Right renal cortex interstitium (tissue), 3 donors: ENCODE data around the gene COTL1. TPM values are rescaled to one million over a fixed set of nuclear protein-coding genes. Genes with fewer than 3 reads are reported as not detected.

Experiments
- DNase-seq, 3 donors: peaks; one replicate each; pipeline ENCODE4 v3.0.0-alpha.2; 2013; ENCODE audit warnings: low read depth in 3 of 3, low spot score in 2 of 3
- polyA plus RNA-seq, 3 donors: library from polyadenylated mRNA; unstranded; fragments of 120-200 nt; gene quantifications; one replicate each; pipeline ENCODE4 v1.2.1, GENCODE V29; 2013; ENCODE audit not compliant: insufficient read length in 3 of 3

COTL1 gene
- polyA plus RNA-seq, 3 donors: 122 to 147 (median 137) TPM

- no peak for DNase-seq
These were observed 19.9 kb downstream of the COTL1 start for GRCh38 chr16:84597931-84598351.

GRCh38 chr16:84597528-84597896 is 20.4 kb downstream of the COTL1 start:
- DNase-seq: no peak

GRCh38 chr16:84596801-84597527 is 20.9 kb downstream of the COTL1 start:
- no peak for DNase-seq

GRCh38 chr16:84596161-84596560 is 21.7 kb downstream of the COTL1 start:
- no peak for DNase-seq

GRCh38 chr16:84595052-84595481 is 22.8 kb downstream of the COTL1 start:
- DNase-seq: no peak

- DNase-seq: no peak
These were observed 23.2 kb downstream of the COTL1 start for GRCh38 chr16:84594725-84595038.

GRCh38 chr16:84593825-84594724 is 23.8 kb downstream of the COTL1 start:
- no peak for DNase-seq

- no peak for DNase-seq
These were observed 25.2 kb downstream of the COTL1 start for GRCh38 chr16:84592718-84593117.

GRCh38 chr16:84589975-84590719 is 27.7 kb downstream of the COTL1 start:
- no peak for DNase-seq

GRCh38 chr16:84588991-84589390 is 28.9 kb downstream of the COTL1 start:
- no peak for DNase-seq

- no peak for DNase-seq
These were observed 32.0 kb downstream of the COTL1 start for GRCh38 chr16:84585886-84586285.

- DNase-seq: no peak
These were observed 32.4 kb downstream of the COTL1 start for GRCh38 chr16:84585467-84585866.

- DNase-seq: no peak
These were observed 33.2 kb downstream of the COTL1 start for GRCh38 chr16:84584678-84585077.

GRCh38 chr16:84583995-84584394 is 33.9 kb downstream of the COTL1 start:
- no peak for DNase-seq

GRCh38 chr16:84582958-84583516 is 34.8 kb downstream of the COTL1 start:
- no peak for DNase-seq

GRCh38 chr16:84581158-84581557 is 36.7 kb downstream of the COTL1 start:
- DNase-seq: no peak

- no peak for DNase-seq
These were observed 37.9 kb downstream of the COTL1 start for GRCh38 chr16:84579936-84580335.

- DNase-seq: no peak
These were observed 39.2 kb downstream of the COTL1 start for GRCh38 chr16:84578538-84579126.

GRCh38 chr16:84577034-84577803 is 40.7 kb downstream of the COTL1 start:
- DNase-seq: no peak

- no peak for DNase-seq
These were observed 42.0 kb downstream of the COTL1 start for GRCh38 chr16:84575914-84576313.
